H1 (cell line): ENCODE measurements around the gene MRPS30. TPM values are rescaled to one million over a fixed set of nuclear protein-coding genes. Genes with fewer than 3 reads are reported as not detected.
A peak's percentile ranks its signal among the peaks of the same experiment; 100 is the strongest.

Experiments used
- CTCF ChIA-PET: fragments of 300-600 bp; sonication (Branson Sonifier 250); formaldehyde crosslinking; loops from one replicate; lab custom pipeline; 2021; ENCODE audit not compliant: partially characterized antibody; lab: Charles Lee
- POLR2A ChIA-PET: fragments of 300-600 bp; sonication (Branson Sonifier 250); formaldehyde crosslinking; loops from one replicate; lab custom pipeline; 2021; ENCODE audit warnings: inconsistent platforms; ENCODE audit not compliant: partially characterized antibody; lab: Charles Lee
- DNase-seq, 2 experiments: peaks; one replicate each; pipeline versions ENCODE4 v3.0.0 to v3.0.0-alpha.2; 2010 to 2022; ENCODE audit warnings: low spot score in 2 of 2, low read depth in 1 of 2, mixed read lengths in 1 of 2
- FAIRE-seq: peaks from 2 replicates; lab custom pipeline; 2011; peaks lifted over from hg19 to GRCh38; lab: Jason Lieb, UNC
- H2AFZ ChIP-seq: 2 replicates; pipeline ENCODE4 v1.8.1; 2012; ENCODE audit warnings: low read length, inconsistent platforms
- H2AK5ac ChIP-seq: 2 replicates; pipeline ENCODE4 v1.6.1; 2013; ENCODE audit warnings: low read depth, low read length
- H2BK120ac ChIP-seq: replicated peaks from 2 replicates; pipeline ENCODE3; 2013; ENCODE audit warnings: low read depth, low read length, inconsistent platforms
- H2BK12ac ChIP-seq: 2 replicates; pipeline ENCODE4 v1.6.1; 2013; ENCODE audit warnings: low read depth, low read length
- H2BK15ac ChIP-seq: 2 replicates; pipeline ENCODE4 v1.6.1; 2013; ENCODE audit warnings: low read length
- H2BK20ac ChIP-seq: 2 replicates; pipeline ENCODE4 v1.6.1; 2013; ENCODE audit warnings: low read length
- H2BK5ac ChIP-seq: 2 replicates; pipeline ENCODE4 v1.6.1; 2013; ENCODE audit warnings: low read depth, low read length
- H3K14ac ChIP-seq: 2 replicates; pipeline ENCODE4 v1.6.1; 2013; ENCODE audit warnings: inconsistent platforms; ENCODE audit not compliant: insufficient read length
- H3K18ac ChIP-seq: 2 replicates; pipeline ENCODE4 v1.6.1; 2013; ENCODE audit warnings: low read length; ENCODE audit errors: extremely low read depth
- H3K23ac ChIP-seq: 2 replicates; pipeline ENCODE4 v1.6.1; 2013; ENCODE audit warnings: inconsistent platforms; ENCODE audit not compliant: insufficient read length
- H3K23me2 ChIP-seq: 2 replicates; pipeline ENCODE4 v1.6.1; 2013; ENCODE audit warnings: low read depth, low read length
- H3K27ac ChIP-seq: 2 replicates; pipeline ENCODE4 v1.6.1; 2011; ENCODE audit warnings: low read depth, low read length, inconsistent platforms
- H3K27me3 ChIP-seq, 4 experiments: replicated peaks in 1 of 4; 1 replicate in 1 of 4; 2 replicates in 3 of 4; pipeline versions ENCODE4 v1.6.1 to v1.8.1; 2011 to 2013; ENCODE audit warnings: low read length in 3 of 4, mild to moderate bottlenecking in 3 of 4, inconsistent platforms in 2 of 4, mixed read lengths in 2 of 4, moderate library complexity in 1 of 4; ENCODE audit not compliant: control insufficient read depth in 3 of 4, insufficient read depth in 3 of 4; ENCODE audit errors: extremely low read depth in 1 of 4
- H3K36me3 ChIP-seq, 4 experiments: 2 replicates each; pipeline versions ENCODE4 v1.6.1 to v1.8.1; 2011 to 2013; ENCODE audit warnings: mild to moderate bottlenecking in 4 of 4, low read length in 3 of 4, moderate library complexity in 2 of 4, control low read depth in 1 of 4, inconsistent platforms in 1 of 4; ENCODE audit not compliant: insufficient read depth in 4 of 4, control insufficient read depth in 2 of 4
- H3K4ac ChIP-seq: replicated peaks from 2 replicates; pipeline ENCODE3; 2013; ENCODE audit warnings: low read length, low read depth, mixed read lengths, inconsistent platforms; ENCODE audit not compliant: insufficient read length
- H3K4me1 ChIP-seq, 4 experiments: replicated peaks in 1 of 4; 1 replicate in 1 of 4; 2 replicates in 3 of 4; pipeline versions ENCODE4 v1.6.1 to v1.8.1; 2011 to 2013; ENCODE audit warnings: low read length in 3 of 4, inconsistent platforms in 2 of 4, mixed read lengths in 1 of 4; ENCODE audit not compliant: insufficient read depth in 4 of 4, control insufficient read depth in 3 of 4
- H3K4me2 ChIP-seq, 2 experiments: 2 replicates each; pipeline versions ENCODE4 v1.6.1 to v1.8.1; 2011 to 2013; ENCODE audit warnings: low read depth in 2 of 2, low read length in 2 of 2, control low read depth in 1 of 2, inconsistent platforms in 1 of 2, mild to moderate bottlenecking in 1 of 2; ENCODE audit not compliant: insufficient read depth in 1 of 2
- H3K4me3 ChIP-seq, 4 experiments: fragments of 200-600, 300-600 bp in 1 of 4; sonication (generic), shearing (Covaris generic), sonication (Bioruptor Twin) in 1 of 4; 2 replicates each; pipeline versions ENCODE4 v1.5.1 to v1.8.1; 2011 to 2016; ENCODE audit warnings: low read length in 4 of 4, low read depth in 3 of 4, control low read depth in 2 of 4, inconsistent platforms in 2 of 4, mild to moderate bottlenecking in 2 of 4, mixed read lengths in 1 of 4, moderate library complexity in 1 of 4; ENCODE audit not compliant: insufficient read depth in 2 of 4; ENCODE audit errors: extremely low read depth in 1 of 4
- H3K56ac ChIP-seq: replicated peaks from 2 replicates; pipeline ENCODE3; 2013; ENCODE audit warnings: low read depth, mild to moderate bottlenecking, mixed read lengths, low read length, inconsistent platforms; ENCODE audit not compliant: insufficient read length
- H3K79me1 ChIP-seq: 2 replicates; pipeline ENCODE4 v1.6.1; 2013; ENCODE audit warnings: low read depth, low read length, control low read depth
- H3K79me2 ChIP-seq, 2 experiments: 2 replicates each; pipeline versions ENCODE4 v1.6.1 to v1.8.1; 2012 to 2013; ENCODE audit warnings: low read length in 2 of 2, mild to moderate bottlenecking in 2 of 2, inconsistent platforms in 1 of 2; ENCODE audit not compliant: insufficient read depth in 2 of 2, control insufficient read depth in 1 of 2
- H3K9ac ChIP-seq, 4 experiments: replicated peaks in 1 of 4; 1 replicate in 1 of 4; 2 replicates in 3 of 4; pipeline versions ENCODE4 v1.6.1 to v1.8.1; 2011 to 2013; ENCODE audit warnings: low read depth in 3 of 4, low read length in 3 of 4, control low read depth in 2 of 4, mild to moderate bottlenecking in 2 of 4, moderate library complexity in 2 of 4, inconsistent platforms in 1 of 4; ENCODE audit errors: extremely low read depth in 1 of 4
- H3K9me3 ChIP-seq, 2 experiments: 2 replicates each; pipeline versions ENCODE4 v1.6.1 to v1.8.1; 2012 to 2013; ENCODE audit warnings: mild to moderate bottlenecking in 2 of 2, moderate library complexity in 2 of 2, control low read depth in 1 of 2, inconsistent platforms in 1 of 2, low read depth in 1 of 2, low read length in 1 of 2, mixed read lengths in 1 of 2; ENCODE audit not compliant: insufficient read depth in 2 of 2
- H4K20me1 ChIP-seq, 2 experiments: replicated peaks in 1 of 2; 2 replicates each; pipeline versions ENCODE3 to v1.8.1; 2011 to 2013; ENCODE audit warnings: inconsistent platforms in 2 of 2, low read length in 2 of 2, mild to moderate bottlenecking in 1 of 2; ENCODE audit not compliant: insufficient read depth in 2 of 2, control insufficient read depth in 1 of 2
- H4K5ac ChIP-seq: 2 replicates; pipeline ENCODE4 v1.6.1; 2013; ENCODE audit warnings: low read length, low read depth, mixed read lengths, inconsistent platforms; ENCODE audit not compliant: insufficient read length
- H4K8ac ChIP-seq: 2 replicates; pipeline ENCODE4 v1.8.0; 2013; ENCODE audit warnings: mild to moderate bottlenecking, moderate library complexity, low read length, inconsistent platforms; ENCODE audit not compliant: insufficient read depth; ENCODE audit errors: extremely low read depth
- H4K91ac ChIP-seq: replicated peaks from 2 replicates; pipeline ENCODE3; 2013; ENCODE audit warnings: low read length, mixed read lengths, inconsistent platforms; ENCODE audit not compliant: insufficient read length
- CBX8 ChIP-seq: fragments of 300-800, 300-1000 bp; sonication (generic); IDR thresholded peaks from 2 replicates; pipeline ENCODE4 v1.7.1; 2016; ENCODE audit warnings: low read depth, low read length, borderline replicate concordance
- CTCF ChIP-seq, 3 experiments: IDR thresholded peaks; 1 replicate in 2 of 3; 2 replicates in 1 of 3; pipeline versions ENCODE4 v1.5.1 to v1.6.1; 2011; ENCODE audit warnings: low read length in 3 of 3, mild to moderate bottlenecking in 3 of 3, inconsistent platforms in 2 of 3, low read depth in 1 of 3, moderate library complexity in 1 of 3; ENCODE audit not compliant: insufficient read depth in 1 of 3; ENCODE audit errors: control extremely low read depth in 1 of 3
- GTF2F1 ChIP-seq: IDR thresholded peaks from 2 replicates; pipeline ENCODE4 v1.6.1; 2012; ENCODE audit warnings: low read depth, low read length, improper control_type of control experiment, borderline replicate concordance
- MAX ChIP-seq: IDR thresholded peaks from 2 replicates; pipeline ENCODE4 v1.6.1; 2012; ENCODE audit warnings: inconsistent platforms
- TCF12 ChIP-seq: IDR thresholded peaks from 2 replicates; pipeline ENCODE4 v1.6.1; 2011; ENCODE audit warnings: low read depth, mild to moderate bottlenecking, low read length
- WGBS, 2 experiments: shearing (Covaris generic) in 1 of 2; methylation state at CpG; one replicate each; pipeline versions ENCODE4 v1.1.6 to v1.1.7; 2013 to 2015; ENCODE audit warnings: low lambda C conversion rate in 2 of 2, mixed read lengths in 2 of 2, inconsistent platforms in 1 of 2, low coverage in 1 of 2, missing lambda C conversion rate in 1 of 2; ENCODE audit not compliant: insufficient replicate concordance in 2 of 2, insufficient coverage in 1 of 2, insufficient read length in 1 of 2; ENCODE audit errors: extremely low coverage in 1 of 2, missing lambda C conversion rate in 1 of 2; 5-methylcytosine and 5-hydroxymethylcytosine counted together
- long read RNA-seq, 2 experiments: library from RNA in 1 of 2; library from capped mRNA in 1 of 2; stranded (forward); transcript quantifications; one replicate each; pipeline ENCODE4 v2.0.0, GENCODE V29; 2021; ENCODE audit warnings: inconsistent platforms in 1 of 2
- polyA minus RNA-seq, 3 experiments: library from RNA; depleted of rRNA, polyadenylated mRNA; stranded (reverse); fragments of >200 nt; gene quantifications; 1 replicate in 2 of 3; 2 replicates in 1 of 3; pipeline ENCODE4 v1.2.3, GENCODE V29; 2011
- polyA plus RNA-seq, 7 experiments: library from polyadenylated mRNA; depleted of rRNA in 3 of 7; stranded (reverse) in 5 of 7; unstranded in 2 of 7; fragments of >200 nt in 5 of 7; fragments of 200-250 nt in 2 of 7; gene quantifications; 1 replicate in 5 of 7; 2 replicates in 1 of 7; 4 replicates in 1 of 7; pipeline versions ENCODE4 v1.2.1 to v1.2.3, GENCODE V29; 2011 to 2013; ENCODE audit warnings: missing spikeins in 2 of 7, mixed read lengths in 2 of 7
- total RNA-seq: library from RNA; stranded (reverse); fragmentation: NEBNext Ultra II Directional; extraction: Animal tissue kit (Norgen Biotek cat#: 25700); gene quantifications from 2 replicates; pipeline ENCODE4 v1.2.1, GENCODE V29; 2021

MRPS30 gene
- total RNA-seq: 85.2 and 90.9 TPM in 2 replicates
- 61.9 and 101 TPM in 2 replicates for polyA plus RNA-seq (2011; rRNA removed)
- polyA plus RNA-seq (2011; cell fraction: cytosol; rRNA removed): 71.0 TPM
- 58.5 TPM for polyA plus RNA-seq (2011; cell fraction: nucleus; rRNA removed)
- 34.3 to 75.8 TPM (median 42.8 TPM) in 4 replicates for polyA plus RNA-seq (2012, experiment 1 of 2)
- polyA plus RNA-seq (2012, experiment 2 of 2): 35.9 TPM
- 60.1 TPM for polyA plus RNA-seq (2013, experiment 1 of 2)
- polyA plus RNA-seq (2013, experiment 2 of 2): 57.6 TPM
- 66.4 and 81.0 TPM in 2 replicates for polyA minus RNA-seq (2011; rRNA and poly(A)+ RNA removed)
- 91.9 TPM for polyA minus RNA-seq (2011; cell fraction: cytosol; rRNA and poly(A)+ RNA removed)
- 165 TPM for polyA minus RNA-seq (2011; cell fraction: nucleus; rRNA and poly(A)+ RNA removed)
- long read RNA-seq, experiment 1, transcript MRPS30-202 (5 exons, 1,678 nt): major isoform, 62 of 81 reads
- long read RNA-seq, experiment 1, partial matches to known transcripts: 9 of 81 reads
- long read RNA-seq, experiment 1, other reads (novel, unspliced or antisense): 10 of 81 reads
- long read RNA-seq, experiment 2, partial matches to known transcripts: 4 of 7 reads
- long read RNA-seq, experiment 2, other reads (novel, unspliced or antisense): 1 of 7 reads

GRCh38 chr5:44808435-44809214 lies at the start of gene MRPS30:
Gene MRPS30, plus strand, starts transcription at chr5:44808947. Its CDS starts 16 bp downstream, at chr5:44808963.
- WGBS, 2 experiments: 3% methylated on average over 44 of the region's 47 CpGs; no CpG with 5 or more reads in 1 of the 2 experiments
- Histone ChIP-seq H4K91ac (peak within 1 kb of the TSS; percentile 92), H3K23me2 (no peaks in the 10 kb centered on the region), H3K79me1 (no peaks in the 10 kb centered on the region), H2AK5ac (no peak within 1 kb of the TSS), H3K4ac (peak within 1 kb of the TSS; percentile 90), H4K5ac (peak within 1 kb of the TSS; percentile 79), H3K27me3 (no peaks in the 10 kb centered on the region), H3K9me3 (no peaks in the 10 kb centered on the region), H3K36me3 (peaks cover 2 to 22% (median 13%) of the 10 kb centered on the region in 4 experiments; a peak in 7 of 8 replicates), H3K4me2 (peak within 1 kb of the TSS; percentile 77 to 85), H3K9ac (peak within 1 kb of the TSS; percentile 97 to 100 (median 99)), H3K14ac (no peak within 1 kb of the TSS), H3K79me2 (peaks cover 16 to 53% of the 10 kb centered on the region in 2 experiments), H3K4me1 (no peaks in the 10 kb centered on the region), H2BK120ac (peak within 1 kb of the TSS; percentile 33), H2BK20ac (no peak within 1 kb of the TSS), H3K4me3 (peak within 1 kb of the TSS; percentile 94 to 97 (median 95)), H4K8ac (peak within 1 kb of the TSS; percentile 100), H3K56ac (peak within 1 kb of the TSS; percentile 90), H4K20me1 (peaks cover 5 to 9% of the 10 kb centered on the region in 2 experiments), H3K18ac (peak within 1 kb of the TSS; percentile 95), H2AFZ (peak within 1 kb of the TSS; percentile 74; the same call in 1 of the 2 replicates), H2BK12ac (peak within 1 kb of the TSS; percentile 71), H3K23ac (no peak within 1 kb of the TSS), H2BK15ac (peak within 1 kb of the TSS; percentile 54; the same call in 1 of the 2 replicates), H3K27ac (peak within 1 kb of the TSS; percentile 98), H2BK5ac (peak within 1 kb of the TSS; percentile 95)
- CTCF ChIA-PET: no interaction called here
- DNase-seq (peak; percentile 87 to 95), FAIRE-seq (peak; percentile 100)
- POLR2A ChIA-PET: interaction anchor here (1.4 to 1.8 kb wide), 2 partner anchors 15 to 17 kb away, joined by 3 to 6 read pairs; no protein-coding TSS in a partner anchor
- TF ChIP-seq TCF12 (no peak), GTF2F1 (no peak; the same call in 1 of the 2 replicates), MAX (peak; percentile 49; the same call in 1 of the 2 replicates), CBX8 (no peak), CTCF (IDR thresholded peaks at IDR 0.05; ENCODE audit: control extremely low read depth in 1 of 3, insufficient read depth in 1 of 3, low read depth in 1 of 3, low read length in 3 of 3) (peak in 2 of 3 experiments; percentile 13 to 65; a peak in 1 of 4 replicates)
